Glutamatergic neuron (in vitro differentiated cells): ENCODE results near the gene DYRK1A. TPM values are rescaled to one million over a fixed set of nuclear protein-coding genes. Genes with fewer than 3 reads are reported as not detected.

ENCODE experiments used
- DNase-seq: peaks from one replicate; pipeline ENCODE4 v3.0.0; 2022
- H3K27ac Mint-ChIP-seq: one replicate; pipeline ENCODE4 v1.8.0; 2020; ENCODE audit warnings: mild to moderate bottlenecking, mixed read lengths, inconsistent platforms; ENCODE audit not compliant: unreplicated experiment
- H3K27me3 Mint-ChIP-seq: one replicate; pipeline ENCODE4 v1.8.0; 2020; ENCODE audit warnings: mild to moderate bottlenecking, moderate library complexity, mixed read lengths, inconsistent platforms; ENCODE audit not compliant: unreplicated experiment
- H3K36me3 Mint-ChIP-seq: one replicate; pipeline ENCODE4 v1.8.0; 2020; ENCODE audit warnings: mild to moderate bottlenecking, mixed read lengths, inconsistent platforms; ENCODE audit not compliant: unreplicated experiment
- H3K4me1 Mint-ChIP-seq: one replicate; pipeline ENCODE4 v1.8.0; 2020; ENCODE audit warnings: mild to moderate bottlenecking, low read depth, mixed read lengths, inconsistent platforms; ENCODE audit not compliant: unreplicated experiment
- H3K4me3 Mint-ChIP-seq: one replicate; pipeline ENCODE4 v1.8.0; 2020; ENCODE audit warnings: mild to moderate bottlenecking, mixed read lengths, inconsistent platforms; ENCODE audit not compliant: unreplicated experiment
- H3K9me3 Mint-ChIP-seq: one replicate; pipeline ENCODE4 v1.8.0; 2020; ENCODE audit warnings: mild to moderate bottlenecking, moderate library complexity, mixed read lengths, inconsistent platforms; ENCODE audit not compliant: unreplicated experiment
- total RNA-seq: library from RNA; stranded (reverse); fragmentation: NEBNext Ultra II Directional; extraction: Animal tissue kit (Norgen Biotek cat#: 25700); gene quantifications from one replicate; pipeline ENCODE4 v1.2.1, GENCODE V29; 2021; ENCODE audit not compliant: unreplicated experiment
- TF ChIP-seq, protein P1 (sequence below): fragments of 200-600 bp; sonication (generic); IDR thresholded peaks from one replicate; pipeline ENCODE4 v1.5.0; 2021; ENCODE audit not compliant: partially characterized antibody, unreplicated experiment

DYRK1A gene
- total RNA-seq, 1 donor from 2014 or later: 70.4 TPM

DNA sequence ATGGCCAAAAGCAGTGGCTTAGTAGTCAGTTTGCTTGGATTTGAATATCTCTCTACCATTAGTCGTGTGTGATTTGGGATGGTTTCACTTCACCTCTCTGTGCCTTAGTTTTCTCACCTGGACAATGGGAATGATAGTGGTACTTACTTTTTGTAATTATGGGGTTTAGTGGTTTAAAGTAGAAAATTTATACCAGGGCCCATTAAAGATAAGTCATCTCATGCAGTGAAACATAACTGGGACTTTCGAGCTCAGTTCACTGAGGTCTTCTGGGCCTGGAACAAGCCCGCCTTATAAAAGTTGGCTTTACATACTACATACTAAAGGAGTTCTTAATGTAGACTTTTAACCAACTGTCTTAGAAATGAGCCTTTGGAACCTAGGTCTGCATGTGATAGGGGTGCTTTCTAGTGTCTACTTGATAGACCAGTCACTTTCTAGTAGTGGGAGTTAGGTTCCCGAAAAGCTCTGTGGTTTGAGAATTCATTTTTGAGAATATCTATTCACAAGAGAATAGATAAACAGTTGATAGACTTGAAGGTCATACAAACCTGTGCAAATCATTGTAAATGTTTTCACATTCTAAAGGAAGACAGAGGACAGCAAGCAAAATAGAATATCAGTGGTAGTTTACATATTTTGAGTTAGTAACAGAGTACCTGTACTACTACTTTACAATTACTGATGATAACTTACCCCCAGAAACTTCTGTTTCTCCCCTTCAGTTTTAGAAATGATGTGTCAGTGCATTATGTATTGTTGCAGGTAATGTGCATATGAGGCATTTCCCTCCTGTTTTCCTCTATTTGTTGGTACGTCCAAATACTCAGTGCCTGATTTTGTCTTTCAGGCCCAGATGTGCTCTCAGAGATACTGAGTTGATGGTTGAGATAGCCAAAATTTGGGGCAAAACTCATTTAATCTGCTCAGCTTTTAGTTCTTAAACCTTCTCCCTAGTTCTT is 48.0 kb downstream of the DYRK1A start:
- peaks cover 3% of the 10 kb centered on the region for H3K9me3 Mint-ChIP-seq
- no peaks in the 10 kb centered on the region for H3K36me3 Mint-ChIP-seq
- peaks cover 12% of the 10 kb centered on the region for H3K4me1 Mint-ChIP-seq
- H3K27ac Mint-ChIP-seq: no peak overlapping the region
- TF ChIP-seq, protein P1, sequence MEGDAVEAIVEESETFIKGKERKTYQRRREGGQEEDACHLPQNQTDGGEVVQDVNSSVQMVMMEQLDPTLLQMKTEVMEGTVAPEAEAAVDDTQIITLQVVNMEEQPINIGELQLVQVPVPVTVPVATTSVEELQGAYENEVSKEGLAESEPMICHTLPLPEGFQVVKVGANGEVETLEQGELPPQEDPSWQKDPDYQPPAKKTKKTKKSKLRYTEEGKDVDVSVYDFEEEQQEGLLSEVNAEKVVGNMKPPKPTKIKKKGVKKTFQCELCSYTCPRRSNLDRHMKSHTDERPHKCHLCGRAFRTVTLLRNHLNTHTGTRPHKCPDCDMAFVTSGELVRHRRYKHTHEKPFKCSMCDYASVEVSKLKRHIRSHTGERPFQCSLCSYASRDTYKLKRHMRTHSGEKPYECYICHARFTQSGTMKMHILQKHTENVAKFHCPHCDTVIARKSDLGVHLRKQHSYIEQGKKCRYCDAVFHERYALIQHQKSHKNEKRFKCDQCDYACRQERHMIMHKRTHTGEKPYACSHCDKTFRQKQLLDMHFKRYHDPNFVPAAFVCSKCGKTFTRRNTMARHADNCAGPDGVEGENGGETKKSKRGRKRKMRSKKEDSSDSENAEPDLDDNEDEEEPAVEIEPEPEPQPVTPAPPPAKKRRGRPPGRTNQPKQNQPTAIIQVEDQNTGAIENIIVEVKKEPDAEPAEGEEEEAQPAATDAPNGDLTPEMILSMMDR: no peak
- H3K4me3 Mint-ChIP-seq: no peak overlapping the region
- DNase-seq: no peak
- no peaks in the 10 kb centered on the region for H3K27me3 Mint-ChIP-seq

DNA sequence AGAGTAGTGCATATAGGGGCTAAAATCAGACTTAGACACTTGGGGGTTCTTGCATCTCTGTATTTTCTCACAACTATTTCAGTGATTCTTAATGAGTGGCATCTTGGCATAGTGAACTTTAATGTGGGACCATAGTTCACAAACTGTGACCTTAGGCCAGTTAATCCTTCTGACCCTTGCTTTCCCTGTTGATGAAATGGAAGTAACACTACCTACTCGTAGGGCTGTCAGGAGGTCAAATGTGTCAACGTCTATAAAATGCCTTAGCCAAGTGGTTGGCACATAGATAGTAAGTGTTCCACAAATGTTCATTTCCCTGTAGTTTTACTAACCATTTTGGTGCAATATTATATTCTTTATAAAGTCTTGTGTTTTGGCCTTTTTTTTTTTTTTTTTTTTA is 49.4 kb downstream of the DYRK1A start:
- H3K27me3 Mint-ChIP-seq: no peaks in the 10 kb centered on the region
- no peak for DNase-seq
- no peak overlapping the region for H3K27ac Mint-ChIP-seq
- no peak overlapping the region for H3K4me3 Mint-ChIP-seq
- no peaks in the 10 kb centered on the region for H3K36me3 Mint-ChIP-seq
- TF ChIP-seq, protein P1: no peak
- peaks cover 14% of the 10 kb centered on the region for H3K4me1 Mint-ChIP-seq
- peaks cover 3% of the 10 kb centered on the region for H3K9me3 Mint-ChIP-seq

DNA sequence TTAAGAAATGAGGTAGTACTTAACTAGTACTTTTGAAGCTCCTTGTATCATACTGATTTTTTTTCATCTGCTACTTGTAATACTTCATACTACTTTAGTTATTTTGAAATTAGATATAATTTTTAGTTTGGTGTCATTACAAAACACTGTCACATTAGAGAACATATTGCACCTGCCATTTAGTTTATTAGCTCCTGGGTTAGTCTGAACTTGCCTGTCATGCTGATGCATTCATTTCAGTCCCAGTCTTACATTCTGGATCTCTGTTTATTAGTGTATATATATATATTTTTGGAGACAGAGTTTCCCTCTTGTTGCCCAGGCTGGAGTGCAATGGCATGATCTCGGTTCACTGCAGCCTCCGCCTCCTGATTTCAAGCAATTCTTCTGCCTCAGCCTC is 50.3 kb downstream of the DYRK1A start:
- no peak overlapping the region for H3K4me3 Mint-ChIP-seq

DNA sequence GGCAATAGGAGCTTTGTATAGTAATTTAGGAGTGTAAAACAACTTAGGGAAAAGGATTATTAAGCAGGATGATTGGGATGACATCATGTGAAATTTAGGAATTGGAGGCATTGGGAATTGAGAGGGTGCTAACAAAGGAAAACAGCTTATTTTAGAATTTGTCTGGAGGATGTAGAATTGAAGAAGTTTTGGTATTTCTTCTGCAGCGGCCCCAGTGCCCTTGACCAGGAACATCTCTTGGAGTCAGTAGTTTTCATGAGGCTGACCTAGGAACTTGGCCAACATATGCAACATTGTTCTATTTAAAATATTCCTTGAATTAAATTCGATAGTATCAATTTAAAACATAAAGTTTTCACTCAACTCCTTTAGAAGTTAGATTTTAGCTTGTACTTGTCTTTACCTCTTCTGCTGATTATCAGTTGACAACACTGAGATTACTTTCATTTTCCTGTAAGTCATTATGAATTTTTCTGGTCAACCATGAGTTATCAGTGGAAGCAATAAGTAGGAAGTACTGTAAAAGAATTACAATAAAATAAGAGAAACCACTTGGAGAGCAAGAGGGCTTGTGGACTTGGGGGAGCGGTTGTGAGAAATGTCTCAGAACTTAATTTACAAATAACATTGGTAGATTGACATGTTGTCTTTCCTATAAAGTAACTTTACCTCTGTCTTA is 52.8 kb downstream of the DYRK1A start:
- no peak overlapping the region for H3K4me3 Mint-ChIP-seq
- H3K27me3 Mint-ChIP-seq: no peaks in the 10 kb centered on the region
- H3K4me1 Mint-ChIP-seq: peaks cover 13% of the 10 kb centered on the region
- TF ChIP-seq, protein P1: no peak
- no peak for DNase-seq
- peaks cover 2% of the 10 kb centered on the region for H3K9me3 Mint-ChIP-seq
- H3K36me3 Mint-ChIP-seq: no peaks in the 10 kb centered on the region
- no peak overlapping the region for H3K27ac Mint-ChIP-seq

More for the DNA sequence above, 50.3 kb downstream of the DYRK1A start:
- no peaks in the 10 kb centered on the region for H3K36me3 Mint-ChIP-seq
- TF ChIP-seq, protein P1: no peak
- H3K9me3 Mint-ChIP-seq: peaks cover 3% of the 10 kb centered on the region
- H3K4me1 Mint-ChIP-seq: peaks cover 12% of the 10 kb centered on the region
- H3K27me3 Mint-ChIP-seq: no peaks in the 10 kb centered on the region
- DNase-seq: no peak
- H3K27ac Mint-ChIP-seq: no peak overlapping the region
